ENCODE results near the gene RPH3AL. TPM values are rescaled to one million over a fixed set of nuclear protein-coding genes. Genes with fewer than 3 reads are reported as not detected.

The RPH3AL gene
- total RNA-seq, 4 donors from 2014 or later, result 24.3 to 90.5 (median 47.2) TPM

- H3K36me3 ChIP-seq, result no peaks in the 10 kb centered on the region
- peak overlapping the region; percentile 90 to 94 (median 92) for H3K27ac ChIP-seq
- H3K9me3 ChIP-seq, result no peaks in the 10 kb centered on the region
- peak; percentile 75 to 84 (median 81) for TF ChIP-seq POLR2AphosphoS5 (IDR thresholded peaks at IDR 0.05)
- TF ChIP-seq EP300 (IDR thresholded peaks at IDR 0.05; ENCODE audit: low read depth), result peak; percentile 78
- TF ChIP-seq, protein P1, sequence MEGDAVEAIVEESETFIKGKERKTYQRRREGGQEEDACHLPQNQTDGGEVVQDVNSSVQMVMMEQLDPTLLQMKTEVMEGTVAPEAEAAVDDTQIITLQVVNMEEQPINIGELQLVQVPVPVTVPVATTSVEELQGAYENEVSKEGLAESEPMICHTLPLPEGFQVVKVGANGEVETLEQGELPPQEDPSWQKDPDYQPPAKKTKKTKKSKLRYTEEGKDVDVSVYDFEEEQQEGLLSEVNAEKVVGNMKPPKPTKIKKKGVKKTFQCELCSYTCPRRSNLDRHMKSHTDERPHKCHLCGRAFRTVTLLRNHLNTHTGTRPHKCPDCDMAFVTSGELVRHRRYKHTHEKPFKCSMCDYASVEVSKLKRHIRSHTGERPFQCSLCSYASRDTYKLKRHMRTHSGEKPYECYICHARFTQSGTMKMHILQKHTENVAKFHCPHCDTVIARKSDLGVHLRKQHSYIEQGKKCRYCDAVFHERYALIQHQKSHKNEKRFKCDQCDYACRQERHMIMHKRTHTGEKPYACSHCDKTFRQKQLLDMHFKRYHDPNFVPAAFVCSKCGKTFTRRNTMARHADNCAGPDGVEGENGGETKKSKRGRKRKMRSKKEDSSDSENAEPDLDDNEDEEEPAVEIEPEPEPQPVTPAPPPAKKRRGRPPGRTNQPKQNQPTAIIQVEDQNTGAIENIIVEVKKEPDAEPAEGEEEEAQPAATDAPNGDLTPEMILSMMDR (IDR thresholded peaks at IDR 0.05), result no peak
- no peaks in the 10 kb centered on the region for H3K27me3 ChIP-seq
- peak; percentile 90 for DNase-seq
- in situ Hi-C loops (cut with MboI; ENCODE audit: low pct_ligation_motif_present in 1 of 4, low pct_unique_long_range_greater_than_20kb in 1 of 4, low sequenced_read_pairs in 3 of 4) (no loop called here), intact Hi-C loops (cut with DNase I; ENCODE audit: low total_unique reads) (no loop called here)
- WGBS, 2 donors (ENCODE audit: low coverage in 1 of 2), result 40 to 50% methylated on average over 1 to 8 of the region's 8 CpGs
- H3K4me1 ChIP-seq, result peaks cover 14 to 65% (median 54%) of the 10 kb centered on the region in 4 donors
- H3K4me3 ChIP-seq, result no peak overlapping the region
Observed at GRCh38 chr17:350706-351448, 1.7 kb downstream of the RPH3AL start.

DNA sequence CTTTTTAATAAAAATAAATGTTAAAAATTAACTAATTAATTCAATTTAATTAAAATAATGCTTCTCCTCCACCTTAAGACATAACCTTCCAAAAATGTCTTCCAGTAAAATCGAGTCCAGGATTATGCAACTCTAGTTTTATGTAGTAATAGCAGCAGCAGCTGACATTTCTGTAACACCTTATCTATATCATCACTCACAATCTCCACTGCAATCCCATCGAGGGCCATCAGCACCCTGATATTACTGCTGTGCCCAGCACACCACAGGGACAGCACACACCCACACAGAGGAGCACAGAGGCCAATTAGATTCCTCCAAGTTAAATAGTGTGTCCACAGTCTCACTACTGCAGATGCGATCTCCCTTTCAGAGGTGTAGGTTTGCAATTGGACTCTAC lies 2.9 kb downstream of the RPH3AL start:
- Histone ChIP-seq H3K4me1 (peaks cover 14 to 65% (median 54%) of the 10 kb centered on the region in 4 donors), H3K36me3 (no peaks in the 10 kb centered on the region), H3K4me3 (no peak overlapping the region), H3K9me3 (no peaks in the 10 kb centered on the region), H3K27me3 (no peaks in the 10 kb centered on the region), H3K27ac (peak overlapping the region; percentile 90 to 94 (median 92))
- intact Hi-C loops (cut with DNase I; ENCODE audit: low total_unique reads), result no loop called here
- WGBS, 2 donors (ENCODE audit: low coverage in 1 of 2), result 48 to 59% methylated on average over 2 to 3 of the region's 3 CpGs
- TF ChIP-seq POLR2AphosphoS5 (IDR thresholded peaks at IDR 0.05) (no peak), EP300 (IDR thresholded peaks at IDR 0.05; ENCODE audit: low read depth) (no peak), POLR2A (IDR thresholded peaks at IDR 0.05) (no peak)
- TF ChIP-seq, protein P1 (IDR thresholded peaks at IDR 0.05), result no peak
- in situ Hi-C loops (cut with MboI; ENCODE audit: low pct_ligation_motif_present in 1 of 4, low pct_unique_long_range_greater_than_20kb in 1 of 4, low sequenced_read_pairs in 3 of 4), result no loop called here
- DNase-seq, result no peak

DNA sequence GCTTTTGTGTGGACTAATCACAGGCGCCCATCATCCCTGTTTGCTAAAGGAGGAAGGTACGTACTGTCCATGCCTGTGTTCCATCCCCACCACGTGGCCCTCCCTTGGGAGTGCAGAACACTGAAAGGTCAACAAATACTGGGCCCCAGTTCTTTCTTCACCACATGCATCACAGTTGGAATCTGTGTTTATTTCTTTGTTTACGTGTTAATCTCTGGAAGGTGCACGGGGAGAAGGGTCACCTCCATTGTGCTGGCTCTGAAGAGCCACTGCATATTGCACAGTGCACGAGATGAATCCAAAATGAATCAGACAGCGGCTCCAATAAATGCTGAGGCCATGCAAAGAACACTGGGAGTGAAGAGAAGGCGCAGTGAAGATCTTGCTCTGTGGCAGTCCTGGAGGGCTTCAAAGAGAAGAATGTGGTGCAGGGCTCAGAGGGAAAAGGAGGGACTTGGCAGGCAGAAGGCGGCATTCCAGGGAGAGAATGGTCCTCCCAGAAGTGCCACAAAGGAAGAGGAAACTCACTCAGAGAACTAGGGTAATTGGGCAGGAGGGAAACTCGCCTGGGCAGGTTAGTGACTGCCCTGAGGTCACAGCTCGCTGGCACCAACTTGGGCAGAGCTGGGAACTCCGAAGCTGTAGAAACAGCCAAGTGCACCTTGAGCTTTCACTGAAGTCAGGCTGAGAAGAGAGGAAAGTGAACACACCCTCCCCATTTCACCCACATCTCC lies 3.7 kb downstream of the RPH3AL start:
- Histone ChIP-seq H3K27me3 (no peaks in the 10 kb centered on the region), H3K36me3 (no peaks in the 10 kb centered on the region), H3K4me1 (peaks cover 14 to 59% (median 50%) of the 10 kb centered on the region in 4 donors), H3K9me3 (no peaks in the 10 kb centered on the region), H3K27ac (peak overlapping the region; percentile 90 to 94 (median 92)), H3K4me3 (no peak overlapping the region)
- TF ChIP-seq EP300 (IDR thresholded peaks at IDR 0.05; ENCODE audit: low read depth) (no peak), POLR2AphosphoS5 (IDR thresholded peaks at IDR 0.05) (no peak), POLR2A (IDR thresholded peaks at IDR 0.05) (no peak)
- TF ChIP-seq, protein P1 (IDR thresholded peaks at IDR 0.05), result no peak
- peak; percentile 72 for DNase-seq
- WGBS, 2 donors (ENCODE audit: low coverage in 1 of 2), result 44 to 64% methylated on average over 10 to 12 of the region's 12 CpGs
- in situ Hi-C loops (cut with MboI; ENCODE audit: low pct_ligation_motif_present in 1 of 4, low pct_unique_long_range_greater_than_20kb in 1 of 4, low sequenced_read_pairs in 3 of 4) (no loop called here), intact Hi-C loops (cut with DNase I; ENCODE audit: low total_unique reads) (no loop called here)

DNA sequence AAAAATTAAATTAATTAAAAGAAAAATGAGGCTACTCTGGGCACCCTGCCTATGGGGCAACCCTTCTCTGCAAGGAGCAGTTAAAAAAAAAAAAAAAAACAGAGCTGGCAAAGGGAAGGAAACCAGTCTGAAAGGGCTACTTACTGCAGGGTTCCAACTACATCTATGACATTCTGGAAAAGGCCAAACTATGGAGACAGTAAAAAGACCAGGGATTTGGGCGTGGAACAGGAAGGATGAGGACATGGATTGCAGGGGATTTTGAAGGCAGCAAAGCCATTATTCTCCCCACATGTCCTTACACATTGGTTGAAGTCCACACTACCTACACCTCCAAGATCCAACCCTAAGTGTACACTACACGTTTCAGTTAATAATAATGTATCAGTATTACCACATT lies 4.6 kb downstream of the RPH3AL start:
- intact Hi-C loops (cut with DNase I; ENCODE audit: low total_unique reads) (no loop called here), in situ Hi-C loops (cut with MboI; ENCODE audit: low pct_ligation_motif_present in 1 of 4, low pct_unique_long_range_greater_than_20kb in 1 of 4, low sequenced_read_pairs in 3 of 4) (no loop called here)
- Histone ChIP-seq H3K4me3 (no peak overlapping the region), H3K9me3 (no peaks in the 10 kb centered on the region), H3K27me3 (no peaks in the 10 kb centered on the region), H3K36me3 (no peaks in the 10 kb centered on the region), H3K27ac (peak overlapping the region; percentile 90 to 94 (median 92)), H3K4me1 (peaks cover 14 to 51% (median 43%) of the 10 kb centered on the region in 4 donors)
- DNase-seq, result no peak
- WGBS, 2 donors (ENCODE audit: low coverage in 1 of 2), result 60 to 64% methylated on average over 2 of the region's 2 CpGs
- TF ChIP-seq, protein P1 (IDR thresholded peaks at IDR 0.05), result no peak
- TF ChIP-seq POLR2AphosphoS5 (IDR thresholded peaks at IDR 0.05) (no peak), POLR2A (IDR thresholded peaks at IDR 0.05) (no peak), EP300 (IDR thresholded peaks at IDR 0.05; ENCODE audit: low read depth) (no peak)

Measured in transverse colon (tissue), 4 donors.